GM21737 (cell line): ENCODE results near the gene ARFGAP3.

Experiments
- ATAC-seq: cut with Tn5 transposase; IDR thresholded peaks from one replicate; pipeline ENCODE4 v1.9.1; 2021; ENCODE audit warnings: mild to moderate bottlenecking, moderate library complexity; ENCODE audit not compliant: unreplicated experiment

ARFGAP3 gene

DNA sequence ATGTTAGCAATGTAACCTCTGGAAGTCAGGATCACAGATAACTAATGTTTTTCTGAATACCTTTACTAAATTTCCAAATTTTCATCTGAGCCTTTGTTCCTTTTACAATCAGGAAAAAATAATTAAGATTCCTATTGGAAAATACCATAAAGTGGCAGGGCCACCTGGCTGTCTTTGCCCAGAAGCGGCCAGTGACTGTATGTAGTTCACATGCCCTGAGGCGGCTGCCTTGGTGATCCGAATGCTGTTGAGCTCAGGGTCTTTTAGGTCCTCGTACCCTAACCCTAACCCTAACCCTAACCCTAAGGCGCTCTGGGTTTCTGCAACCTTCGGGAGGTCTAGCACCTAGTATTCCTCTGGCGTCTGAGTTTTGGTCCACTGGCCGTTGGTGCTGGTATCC lies 8.5 kb upstream of the ARFGAP3 start:
- ATAC-seq = no peak

DNA sequence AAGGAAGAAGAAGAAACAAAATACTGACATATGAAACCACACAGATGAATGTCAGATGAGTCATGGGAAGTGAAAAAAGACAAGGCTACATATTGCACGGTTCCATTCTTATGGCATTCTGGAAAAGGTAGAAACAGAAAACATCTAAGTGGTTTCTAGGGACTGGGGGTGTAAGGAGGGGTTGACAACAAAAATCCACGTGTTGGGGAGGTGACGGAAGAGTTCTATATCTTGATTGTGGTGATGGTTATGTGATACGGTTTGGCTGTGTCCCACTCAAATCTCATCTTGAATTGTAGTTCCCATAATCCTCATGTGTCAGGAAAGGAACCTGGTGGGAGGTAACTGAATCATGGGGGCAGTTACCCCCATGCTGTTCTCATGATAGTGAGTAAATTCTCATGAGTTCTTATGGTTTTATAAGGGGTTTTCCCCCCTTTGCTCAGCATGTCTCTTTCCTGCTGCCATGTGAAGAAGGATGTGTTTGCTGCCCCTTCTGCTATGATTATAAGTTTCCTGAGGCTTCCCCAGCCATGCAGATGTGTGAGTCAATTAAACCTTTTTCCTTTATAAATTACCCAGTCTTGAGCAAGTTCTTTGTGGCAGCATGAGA lies 6.4 kb upstream of the ARFGAP3 start:
- ATAC-seq = no peak

DNA sequence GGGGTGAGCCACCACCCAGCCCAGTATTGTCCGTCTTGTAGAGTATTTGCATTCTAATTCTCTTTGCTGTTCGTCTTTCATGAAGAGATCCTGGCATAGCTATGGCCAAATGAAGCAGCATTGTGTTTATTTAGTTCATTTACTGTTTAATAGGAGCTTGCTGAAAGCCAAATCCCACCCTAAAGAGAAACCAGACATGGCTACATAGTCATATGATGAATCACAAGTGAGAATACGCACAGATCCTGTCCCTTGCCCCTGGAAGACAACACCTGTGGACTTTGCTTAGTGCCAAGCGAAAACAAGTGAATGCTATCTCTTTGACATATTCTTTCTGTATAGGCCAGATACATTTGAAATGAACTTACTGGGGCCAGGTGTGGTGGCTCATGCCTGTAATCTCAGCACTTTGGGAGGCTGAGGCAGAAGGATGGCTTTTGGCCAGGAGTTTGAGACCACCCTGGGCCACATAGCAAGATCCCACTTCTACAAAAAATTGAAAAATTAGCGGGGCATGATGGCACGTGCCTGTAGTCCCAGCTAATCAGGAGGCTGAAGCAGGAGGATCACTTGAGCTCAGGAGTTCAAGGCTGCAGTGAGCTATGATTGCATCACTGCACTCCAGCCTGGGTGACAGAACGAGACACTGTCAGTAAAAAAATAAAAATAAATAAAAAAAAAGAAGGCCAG lies 5.1 kb upstream of the ARFGAP3 start:
- ATAC-seq = no peak

- no peak for ATAC-seq
Observed at GRCh38 chr22:42860968-42861367, 3.9 kb upstream of the ARFGAP3 start.

- ATAC-seq = no peak
Observed at GRCh38 chr22:42857845-42858481, 890 bp upstream of the ARFGAP3 start.

- ATAC-seq = peak; percentile 28
Observed at GRCh38 chr22:42856179-42856864, 751 bp downstream of the ARFGAP3 start.

DNA sequence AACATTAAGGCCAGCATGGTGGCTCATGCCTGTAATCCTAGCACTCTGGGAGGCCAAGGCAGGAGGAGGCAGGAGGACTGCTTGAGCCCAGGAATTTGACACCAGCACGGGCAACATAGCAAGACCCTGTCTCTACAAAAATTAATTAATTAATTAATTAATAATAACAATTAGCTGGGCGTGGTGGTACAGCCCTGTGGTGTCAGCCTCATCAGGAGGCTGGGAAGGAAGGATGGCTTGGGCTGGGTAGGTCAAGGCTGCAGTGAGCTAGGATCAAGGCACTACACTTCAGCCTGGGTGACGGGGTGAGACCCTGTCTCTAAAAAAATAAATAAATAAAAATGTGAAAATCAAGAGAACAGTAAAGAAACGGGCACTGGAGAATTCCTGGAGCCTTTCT lies 1.4 kb downstream of the ARFGAP3 start:
- no peak for ATAC-seq

DNA sequence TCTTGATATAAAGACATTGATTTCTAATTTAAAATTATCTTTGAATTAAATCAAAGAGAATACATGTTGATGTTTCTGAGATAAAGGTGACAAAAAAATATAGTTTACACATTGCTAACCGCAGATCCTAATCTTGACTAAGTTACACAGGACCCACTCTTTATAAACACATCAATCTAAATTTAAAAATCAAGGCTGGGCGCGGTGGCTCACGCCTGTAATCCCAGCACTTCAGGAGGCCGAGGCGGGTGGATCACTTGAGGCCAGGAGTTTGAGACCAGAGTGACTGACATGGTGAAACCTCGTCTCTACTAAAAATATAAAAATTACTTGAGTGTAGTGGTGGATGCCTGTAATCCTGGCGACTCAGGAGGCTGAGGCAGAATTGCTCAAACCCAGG lies 1.9 kb downstream of the ARFGAP3 start:
- ATAC-seq = no peak

DNA sequence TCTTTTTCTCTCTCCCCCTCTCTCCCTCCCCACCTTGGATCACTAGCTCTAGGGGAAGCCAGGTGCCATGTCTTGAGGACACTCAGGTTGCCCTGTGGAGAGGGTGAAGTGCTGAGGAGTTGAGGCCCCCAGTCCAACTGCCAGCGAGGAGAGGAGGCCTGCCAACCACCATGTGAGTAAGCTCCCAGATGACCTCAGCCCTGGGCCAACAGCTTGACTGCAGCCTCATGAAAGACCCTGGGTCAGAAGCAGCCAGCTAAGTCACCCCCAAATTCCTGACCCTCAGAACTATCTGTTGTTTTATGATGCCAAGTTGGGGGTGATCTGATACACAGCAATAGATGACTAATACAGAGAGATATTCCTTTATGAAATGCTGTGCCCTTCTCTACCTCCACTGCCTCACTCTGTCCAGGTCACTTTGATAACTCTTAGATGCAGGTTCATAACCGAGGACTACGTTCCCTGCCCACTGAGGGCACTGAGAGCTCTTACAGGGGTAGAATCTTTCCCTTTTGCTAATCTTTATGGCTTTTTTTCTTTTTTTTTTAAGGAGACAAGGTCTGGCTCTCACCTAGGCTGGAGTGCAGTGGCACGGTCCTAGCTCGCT lies 8.0 kb downstream of the ARFGAP3 start:
- ATAC-seq = no peak

GRCh38 chr22:42847110-42847509 lies 10.0 kb downstream of the ARFGAP3 start:
- no peak for ATAC-seq

- ATAC-seq = no peak
Observed at GRCh38 chr22:42844756-42845155, 12.3 kb downstream of the ARFGAP3 start.

DNA sequence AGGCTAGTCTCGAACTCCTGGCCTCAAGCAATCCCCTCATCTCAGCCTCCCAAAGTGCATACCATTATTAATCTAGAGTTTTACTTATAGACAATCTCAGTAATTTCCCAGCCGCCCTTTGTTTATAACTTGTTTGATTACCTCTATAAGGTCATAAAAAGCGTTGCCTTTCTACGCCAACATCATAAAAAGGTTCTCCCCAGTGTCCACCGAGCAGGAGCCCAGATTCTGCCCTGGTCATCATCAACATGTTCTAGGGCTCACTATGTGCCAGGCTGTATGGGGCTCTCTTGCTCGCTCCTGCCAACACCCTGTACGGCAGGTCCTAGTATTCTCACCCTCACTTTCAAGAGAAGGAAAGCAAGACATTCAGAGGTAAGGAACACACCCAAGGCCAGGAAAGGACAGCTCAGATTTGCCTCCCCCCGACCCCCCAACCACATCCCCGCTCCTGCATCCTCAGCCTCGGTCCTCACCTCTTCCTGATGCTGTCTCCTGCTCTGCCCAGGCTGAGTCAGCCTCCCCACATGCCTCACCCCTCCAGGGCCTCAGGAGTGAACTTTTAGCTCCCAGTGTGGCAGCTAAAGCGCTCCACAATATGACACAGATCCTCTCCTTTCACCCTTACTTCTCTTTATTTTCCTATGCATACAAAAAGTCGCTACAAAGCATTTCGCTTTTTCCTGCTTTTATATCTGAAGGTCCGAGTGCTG lies 14.3 kb downstream of the ARFGAP3 start:
- no peak for ATAC-seq

GRCh38 chr22:42841444-42841843 lies 15.6 kb downstream of the ARFGAP3 start:
- ATAC-seq = no peak

DNA sequence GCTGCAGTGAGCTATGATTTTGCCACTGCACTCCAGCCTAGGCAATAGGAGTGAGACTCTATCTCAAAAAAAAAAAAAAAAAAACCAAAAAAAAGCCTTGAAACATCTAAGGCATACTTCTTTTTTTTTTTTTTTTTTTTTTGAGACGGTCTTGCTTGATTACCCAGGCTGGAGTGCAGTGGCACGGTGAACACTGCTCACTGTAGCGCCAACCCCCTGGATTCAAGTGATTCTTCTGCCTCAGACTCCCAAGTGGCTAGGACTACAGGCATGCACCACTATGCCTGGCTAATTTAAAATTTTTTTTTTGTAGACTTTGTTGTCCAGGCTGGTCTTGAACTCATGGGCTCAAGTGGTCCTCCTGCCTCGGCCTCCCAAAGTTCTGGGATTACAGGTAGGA lies 19.5 kb downstream of the ARFGAP3 start:
- ATAC-seq = no peak

DNA sequence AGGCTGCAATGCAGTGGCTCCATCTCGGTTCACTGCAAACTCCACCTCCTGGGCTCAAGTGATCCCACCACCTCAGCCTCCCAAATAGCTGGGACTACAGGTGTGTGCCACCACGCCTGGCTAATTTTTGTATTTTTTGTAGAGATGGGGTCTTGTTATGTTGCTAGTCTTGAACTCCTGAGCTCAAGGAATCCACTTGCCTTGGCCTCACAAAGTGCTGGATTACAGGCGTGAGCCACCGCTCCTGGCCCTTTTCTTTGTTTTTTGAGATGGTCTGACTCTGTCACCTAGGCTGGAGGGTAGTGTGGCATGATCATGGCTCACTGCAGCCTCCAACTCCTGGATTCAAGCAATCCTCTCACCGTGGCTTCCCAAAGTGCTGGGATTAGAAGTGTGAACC lies 21.0 kb downstream of the ARFGAP3 start:
- no peak for ATAC-seq

GRCh38 chr22:42834177-42834949 lies 22.7 kb downstream of the ARFGAP3 start:
- no peak for ATAC-seq

DNA sequence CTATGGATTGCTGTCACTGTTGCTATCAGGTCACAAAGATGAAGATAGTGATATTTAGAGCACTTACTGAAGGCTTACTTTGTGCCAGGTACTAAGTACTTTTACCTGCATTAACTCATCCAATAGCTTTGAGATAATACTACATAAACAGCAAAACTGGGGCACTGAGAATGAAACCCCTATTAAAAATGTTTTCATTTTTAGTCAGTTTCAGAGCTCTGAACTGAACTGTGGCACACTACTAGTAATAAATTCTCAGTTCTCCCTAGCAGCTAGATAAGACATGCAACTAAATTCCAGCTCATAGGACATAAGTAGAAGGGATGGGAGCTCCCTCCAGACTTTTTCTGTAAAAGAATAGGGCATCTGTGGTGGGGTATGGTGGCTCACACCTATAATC lies 24.0 kb downstream of the ARFGAP3 start:
- no peak for ATAC-seq

GRCh38 chr22:42831712-42832111 lies 25.4 kb downstream of the ARFGAP3 start:
- no peak for ATAC-seq

DNA sequence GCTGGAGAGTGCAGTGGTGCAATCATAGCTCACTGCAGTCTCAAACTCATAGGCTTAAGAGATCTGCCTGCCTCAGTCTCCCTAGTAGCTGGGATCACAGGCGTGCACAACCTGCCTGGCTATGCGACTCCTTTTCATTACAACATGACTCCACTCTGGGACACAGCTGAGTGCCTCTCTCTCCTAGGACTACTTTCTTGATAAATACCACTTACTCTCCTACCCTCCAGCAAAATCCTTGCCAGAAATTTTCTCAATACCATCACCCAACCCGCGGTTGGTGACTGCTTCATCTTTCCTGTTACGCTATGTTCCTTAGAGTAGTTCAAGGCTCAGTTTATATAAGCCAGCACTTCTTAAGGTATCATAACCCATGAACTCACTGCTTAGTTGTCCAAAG lies 26.9 kb downstream of the ARFGAP3 start:
- ATAC-seq = no peak

DNA sequence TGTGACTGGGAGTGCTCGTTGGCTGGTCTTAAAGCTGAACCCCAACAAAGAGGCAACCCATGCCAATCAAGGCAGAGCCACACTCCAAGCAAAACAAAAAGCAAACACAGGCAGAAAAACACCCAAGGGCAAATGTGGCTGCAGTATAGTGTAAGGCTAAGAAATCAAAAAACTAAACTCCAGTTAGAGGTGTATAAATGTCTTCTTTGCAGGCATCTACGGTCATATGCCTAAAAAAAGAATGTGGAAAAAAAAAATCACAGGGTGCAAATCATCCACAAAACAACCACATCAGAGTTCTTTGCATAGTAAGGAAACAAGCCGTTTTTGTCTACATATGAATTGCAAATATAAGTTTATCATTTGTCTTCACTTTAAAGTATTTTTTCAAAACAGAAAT lies 27.8 kb downstream of the ARFGAP3 start:
- ATAC-seq = no peak
